Fibroblast of lung (primary cell): ENCODE data around the gene ITGAL. TPM values are rescaled to one million over a fixed set of nuclear protein-coding genes. Genes with fewer than 3 reads are reported as not detected.
"Not testable (repeated sequence)": the region's sequence is repeated elsewhere in the genome, so short reads cannot be mapped to it uniquely, and the experiment has no call there.

Experiments
- DNase-seq, 2 donors: peaks; one replicate each; pipeline versions ENCODE4 v3.0.0 to v3.0.0-alpha.2; 2010; ENCODE audit warnings: low read depth in 2 of 2
- H2AFZ ChIP-seq: 2 replicates; pipeline ENCODE4 v1.5.1; 2012; ENCODE audit warnings: low read length, control low read depth, inconsistent platforms
- H3K27ac ChIP-seq: 2 replicates; pipeline ENCODE4 v1.5.1; 2011; ENCODE audit warnings: low read length, control low read depth; ENCODE audit not compliant: insufficient read depth
- H3K27me3 ChIP-seq: 2 replicates; pipeline ENCODE4 v1.5.1; 2011; ENCODE audit warnings: mild to moderate bottlenecking, low read length; ENCODE audit not compliant: control insufficient read depth, insufficient read depth
- H3K36me3 ChIP-seq: 2 replicates; pipeline ENCODE4 v1.5.1; 2011; ENCODE audit warnings: low read length; ENCODE audit not compliant: control insufficient read depth, insufficient read depth
- H3K4me1 ChIP-seq: 2 replicates; pipeline ENCODE4 v1.5.1; 2011; ENCODE audit warnings: low read length; ENCODE audit not compliant: control insufficient read depth, insufficient read depth; ENCODE audit errors: extremely low read depth
- H3K4me2 ChIP-seq: 2 replicates; pipeline ENCODE4 v1.5.1; 2011; ENCODE audit warnings: low read length, control low read depth; ENCODE audit not compliant: insufficient read depth; ENCODE audit errors: extremely low read depth
- H3K4me3 ChIP-seq, 4 experiments: fragments of 200-600 bp in 1 of 4; sonication (generic) in 1 of 4; replicated peaks in 1 of 4; 2 replicates each; pipeline ENCODE4 v1.5.1; 2011 to 2016; ENCODE audit warnings: low read length in 4 of 4, low read depth in 3 of 4, mild to moderate bottlenecking in 3 of 4, control low read depth in 2 of 4, inconsistent platforms in 1 of 4, mixed read lengths in 1 of 4; ENCODE audit not compliant: insufficient read depth in 1 of 4; ENCODE audit errors: control extremely low read depth in 1 of 4
- H3K79me2 ChIP-seq: 2 replicates; pipeline ENCODE4 v1.5.1; 2012; ENCODE audit warnings: mild to moderate bottlenecking, low read length, inconsistent platforms; ENCODE audit not compliant: control insufficient read depth, insufficient read depth
- H3K9ac ChIP-seq: 2 replicates; pipeline ENCODE4 v1.5.1; 2011; ENCODE audit warnings: mild to moderate bottlenecking, low read length, control low read depth; ENCODE audit not compliant: insufficient read depth
- H3K9me3 ChIP-seq: 2 replicates; pipeline ENCODE4 v1.5.1; 2012; ENCODE audit warnings: low read depth, low read length; ENCODE audit not compliant: control insufficient read depth, insufficient read depth
- H4K20me1 ChIP-seq: 2 replicates; pipeline ENCODE4 v1.5.1; 2011; ENCODE audit warnings: low read length; ENCODE audit not compliant: control insufficient read depth, insufficient read depth; ENCODE audit errors: extremely low read depth
- CTCF ChIP-seq, 2 donors: IDR thresholded peaks in 1 of 2; conservative IDR thresholded peaks in 1 of 2; 1 replicate in 1 of 2; 2 replicates in 1 of 2; pipeline ENCODE4 v1.5.1; 2011 to 2012; ENCODE audit warnings: low read length in 2 of 2, control low read depth in 1 of 2, inconsistent platforms in 1 of 2, low read depth in 1 of 2, mild to moderate bottlenecking in 1 of 2
- EZH2 ChIP-seq: IDR thresholded peaks from 2 replicates; pipeline ENCODE4 v1.5.1; 2012; ENCODE audit warnings: low read length, control low read depth, mild to moderate bottlenecking; ENCODE audit errors: missing control alignments
- polyA plus RNA-seq, 2 donors: library from polyadenylated mRNA; depleted of rRNA in 1 of 2; stranded (reverse) in 1 of 2; unstranded in 1 of 2; fragments of >200 nt; gene quantifications; 2 replicates each; pipeline ENCODE4 v1.2.1, GENCODE V29; 2011 to 2012; ENCODE audit warnings: missing spikeins in 1 of 2
- total RNA-seq: library from RNA; depleted of rRNA; stranded (reverse); fragments of >200 nt; gene quantifications from 2 replicates; pipeline ENCODE4 v1.2.1, GENCODE V29; 2014

Gene ITGAL
- total and polyA plus RNA-seq, 2 donors (not counting 1 experiment from before 2014, with no cell fraction given), result not detected

- no peaks in the 10 kb centered on the region for H3K4me1 ChIP-seq
- no peaks in the 10 kb centered on the region for H4K20me1 ChIP-seq
- H2AFZ ChIP-seq, result no peak overlapping the region
- no peaks in the 10 kb centered on the region for H3K9me3 ChIP-seq
- no peak overlapping the region for H3K4me2 ChIP-seq
- no peak overlapping the region for H3K9ac ChIP-seq
- DNase-seq, result no peak
- no peak overlapping the region for H3K4me3 ChIP-seq
- no peaks in the 10 kb centered on the region for H3K79me2 ChIP-seq
- TF ChIP-seq CTCF (conservative IDR thresholded peaks at IDR 0.05 in 1 of 2, IDR thresholded peaks at IDR 0.05 in 1 of 2; ENCODE audit: low read depth in 1 of 2, low read length in 2 of 2), result no peak
- no peak for TF ChIP-seq EZH2
- peaks cover 23% of the 10 kb centered on the region for H3K27me3 ChIP-seq
- H3K36me3 ChIP-seq, result no peaks in the 10 kb centered on the region
- H3K27ac ChIP-seq, result no peak overlapping the region
Measured at GRCh38 chr16:30476991-30477390, 4.4 kb downstream of the ITGAL start.

DNA sequence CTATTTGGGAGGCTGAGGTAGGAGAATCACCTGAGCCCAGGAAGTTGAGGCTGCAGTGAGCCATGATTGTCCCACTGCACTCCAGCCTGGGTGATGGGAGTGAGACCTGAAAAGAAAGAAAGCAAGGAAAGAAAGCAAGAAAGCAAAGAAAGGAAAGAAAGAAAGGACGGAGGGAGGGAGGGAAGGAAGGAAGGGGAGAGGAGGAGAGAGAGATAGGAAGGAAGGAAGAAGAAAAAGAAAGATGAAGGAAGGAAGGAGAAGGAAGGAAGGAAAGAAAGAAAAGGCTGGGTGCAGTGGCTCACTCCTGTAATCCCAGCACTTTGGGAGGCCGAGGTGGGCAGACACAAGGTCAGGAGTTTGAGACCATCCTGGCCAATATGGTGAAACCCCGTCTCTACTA is 5.2 kb downstream of the ITGAL start:
- not testable (repeated sequence) for H2AFZ ChIP-seq, H3K4me1 ChIP-seq, H3K4me3 ChIP-seq, H3K79me2 ChIP-seq, H3K27ac ChIP-seq, H3K9ac ChIP-seq, H3K4me2 ChIP-seq, DNase-seq, H3K36me3 ChIP-seq, H4K20me1 ChIP-seq, H3K9me3 ChIP-seq
- peaks cover 23% of the 10 kb centered on the region for H3K27me3 ChIP-seq

DNA sequence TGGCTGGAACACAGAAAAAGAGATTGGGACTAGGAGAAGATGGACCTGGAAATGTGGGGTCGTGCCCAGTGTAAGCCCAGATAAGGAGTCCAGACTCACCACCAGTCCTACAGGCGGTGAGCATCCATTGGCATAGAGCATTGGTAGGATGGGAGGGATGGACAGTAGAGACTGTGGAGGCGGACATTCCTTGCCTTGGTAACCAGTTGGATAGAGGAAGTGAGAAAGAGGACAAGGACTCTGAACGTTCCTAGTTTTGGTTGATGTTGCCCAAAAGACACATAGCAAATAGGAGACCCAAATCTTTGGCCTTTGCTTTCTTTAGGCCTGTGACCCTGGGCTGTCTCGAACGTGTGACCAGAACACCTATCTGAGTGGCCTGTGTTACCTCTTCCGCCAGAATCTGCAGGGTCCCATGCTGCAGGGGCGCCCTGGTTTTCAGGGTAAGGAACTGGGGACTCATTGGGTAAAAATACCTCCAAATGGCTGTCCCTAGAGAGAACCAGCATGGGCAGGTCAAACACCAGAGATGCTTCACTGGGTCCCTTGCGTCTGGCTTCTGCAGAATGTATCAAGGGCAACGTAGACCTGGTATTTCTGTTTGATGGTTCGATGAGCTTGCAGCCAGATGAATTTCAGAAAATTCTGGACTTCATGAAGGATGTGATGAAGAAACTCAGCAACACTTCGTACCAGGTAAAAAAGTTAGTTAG is 6.4 kb downstream of the ITGAL start:
- no peak for DNase-seq
- Histone ChIP-seq H3K79me2 (no peaks in the 10 kb centered on the region), H2AFZ (no peak overlapping the region), H3K4me3 (no peak overlapping the region), H3K4me2 (no peak overlapping the region), H3K9ac (no peak overlapping the region), H3K27me3 (peaks cover 15% of the 10 kb centered on the region), H4K20me1 (no peaks in the 10 kb centered on the region), H3K9me3 (no peaks in the 10 kb centered on the region), H3K36me3 (no peaks in the 10 kb centered on the region), H3K27ac (no peak overlapping the region), H3K4me1 (no peaks in the 10 kb centered on the region)
- no peak for TF ChIP-seq EZH2
- no peak for TF ChIP-seq CTCF (conservative IDR thresholded peaks at IDR 0.05 in 1 of 2, IDR thresholded peaks at IDR 0.05 in 1 of 2; ENCODE audit: low read depth in 1 of 2, low read length in 2 of 2)
